ENCODE results near the gene MRPL22.

Gene MRPL22

GRCh38 chr5:154956712-154957111 lies 15.8 kb downstream of the MRPL22 start:
- H3K27ac ChIP-seq (ENCODE audit: insufficient read depth in 1 of 2, low read depth in 1 of 2, low read length in 2 of 2, poor library complexity in 1 of 2, severe bottlenecking in 2 of 2) = no peak overlapping the region
- peaks cover 13 to 37% (median 15%) of the 10 kb centered on the region in 4 experiments for H3K36me3 ChIP-seq (ENCODE audit: control insufficient read depth in 4 of 4, insufficient read depth in 4 of 4, low read length in 3 of 4)
- no peaks in the 10 kb centered on the region for H3K27me3 ChIP-seq (replicated peaks in 2 of 5; ENCODE audit: control insufficient read depth in 4 of 5, insufficient read depth in 5 of 5, low read length in 4 of 5)
- H3K4me1 ChIP-seq (ENCODE audit: control extremely low read depth in 1 of 4, control insufficient read depth in 4 of 4, insufficient read depth in 4 of 4, low read length in 3 of 4) = no peaks in the 10 kb centered on the region
- DNase-seq = no peak
- H3K4me3 ChIP-seq (ENCODE audit: control insufficient read depth in 1 of 7, extremely low read depth in 1 of 7, insufficient read depth in 4 of 7, low read depth in 2 of 7, low read length in 6 of 7) = no peak overlapping the region
- POLR2A ChIA-PET = no interaction called here
- CTCF ChIA-PET = no interaction called here
- no peaks in the 10 kb centered on the region for H3K9me3 ChIP-seq (ENCODE audit: control extremely low read depth in 1 of 5, control insufficient read depth in 4 of 5, insufficient read depth in 2 of 5, low read depth in 1 of 5, low read length in 4 of 5)

- CTCF ChIA-PET = interaction anchor here (1.7 kb wide), 1 partner anchor 17 kb away, joined by 4 read pairs; no protein-coding TSS in a partner anchor
Observed at GRCh38 chr5:154962494-154962893, 21.6 kb downstream of the MRPL22 start.

GRCh38 chr5:154966081-154966841 lies 25.4 kb downstream of the MRPL22 start:
- H3K27me3 ChIP-seq (replicated peaks in 2 of 5; ENCODE audit: control insufficient read depth in 4 of 5, insufficient read depth in 5 of 5, low read length in 4 of 5) = no peaks in the 10 kb centered on the region
- POLR2A ChIA-PET = no interaction called here
- 96% methylated on average over 2 of the region's 7 CpGs for WGBS (ENCODE audit: insufficient coverage)
- H3K9me3 ChIP-seq (ENCODE audit: control extremely low read depth in 1 of 5, control insufficient read depth in 4 of 5, insufficient read depth in 2 of 5, low read depth in 1 of 5, low read length in 4 of 5) = no peaks in the 10 kb centered on the region
- no peak for DNase-seq
- H3K27ac ChIP-seq (ENCODE audit: insufficient read depth in 1 of 2, low read depth in 1 of 2, low read length in 2 of 2, poor library complexity in 1 of 2, severe bottlenecking in 2 of 2) = no peak overlapping the region
- H3K4me3 ChIP-seq (ENCODE audit: control insufficient read depth in 1 of 7, extremely low read depth in 1 of 7, insufficient read depth in 4 of 7, low read depth in 2 of 7, low read length in 6 of 7) = no peak overlapping the region
- CTCF ChIA-PET = interaction anchor here (0.7 to 1.6 kb wide), 6 partner anchors 13 to 181 kb away, joined by 3 to 6 read pairs (median 4); no protein-coding TSS in a partner anchor
- H3K36me3 ChIP-seq (ENCODE audit: control insufficient read depth in 4 of 4, insufficient read depth in 4 of 4, low read length in 3 of 4) = peaks cover 4 to 39% (median 25%) of the 10 kb centered on the region in 4 experiments
- H3K4me1 ChIP-seq (ENCODE audit: control extremely low read depth in 1 of 4, control insufficient read depth in 4 of 4, insufficient read depth in 4 of 4, low read length in 3 of 4) = no peaks in the 10 kb centered on the region

More at GRCh38 chr5:154962494-154962893, 21.6 kb downstream of the MRPL22 start:
- no peak for DNase-seq
- Histone ChIP-seq H3K4me3 (ENCODE audit: control insufficient read depth in 1 of 7, extremely low read depth in 1 of 7, insufficient read depth in 4 of 7, low read depth in 2 of 7, low read length in 6 of 7) (no peak overlapping the region), H3K4me1 (ENCODE audit: control extremely low read depth in 1 of 4, control insufficient read depth in 4 of 4, insufficient read depth in 4 of 4, low read length in 3 of 4) (no peaks in the 10 kb centered on the region), H3K36me3 (ENCODE audit: control insufficient read depth in 4 of 4, insufficient read depth in 4 of 4, low read length in 3 of 4) (peaks cover 14 to 42% (median 28%) of the 10 kb centered on the region in 4 experiments), H3K9me3 (ENCODE audit: control extremely low read depth in 1 of 5, control insufficient read depth in 4 of 5, insufficient read depth in 2 of 5, low read depth in 1 of 5, low read length in 4 of 5) (no peaks in the 10 kb centered on the region), H3K27me3 (replicated peaks in 2 of 5; ENCODE audit: control insufficient read depth in 4 of 5, insufficient read depth in 5 of 5, low read length in 4 of 5) (no peaks in the 10 kb centered on the region), H3K27ac (ENCODE audit: insufficient read depth in 1 of 2, low read depth in 1 of 2, low read length in 2 of 2, poor library complexity in 1 of 2, severe bottlenecking in 2 of 2) (no peak overlapping the region)
- no CpG with 5 or more reads among the region's 1 CpG for WGBS (ENCODE audit: insufficient coverage)
- POLR2A ChIA-PET = no interaction called here

GRCh38 chr5:154966874-154967273 lies 26.0 kb downstream of the MRPL22 start:
- Histone ChIP-seq H3K9me3 (ENCODE audit: control extremely low read depth in 1 of 5, control insufficient read depth in 4 of 5, insufficient read depth in 2 of 5, low read depth in 1 of 5, low read length in 4 of 5) (no peaks in the 10 kb centered on the region), H3K36me3 (ENCODE audit: control insufficient read depth in 4 of 4, insufficient read depth in 4 of 4, low read length in 3 of 4) (peaks cover under 1 to 34% (median 20%) of the 10 kb centered on the region in 4 experiments), H3K27ac (ENCODE audit: insufficient read depth in 1 of 2, low read depth in 1 of 2, low read length in 2 of 2, poor library complexity in 1 of 2, severe bottlenecking in 2 of 2) (no peak overlapping the region), H3K4me3 (ENCODE audit: control insufficient read depth in 1 of 7, extremely low read depth in 1 of 7, insufficient read depth in 4 of 7, low read depth in 2 of 7, low read length in 6 of 7) (no peak overlapping the region), H3K27me3 (replicated peaks in 2 of 5; ENCODE audit: control insufficient read depth in 4 of 5, insufficient read depth in 5 of 5, low read length in 4 of 5) (no peaks in the 10 kb centered on the region), H3K4me1 (ENCODE audit: control extremely low read depth in 1 of 4, control insufficient read depth in 4 of 4, insufficient read depth in 4 of 4, low read length in 3 of 4) (no peaks in the 10 kb centered on the region)
- ChIA-PET CTCF (interaction anchor here (0.8 to 1.6 kb wide), 4 partner anchors 14 to 180 kb away, joined by 3 to 6 read pairs (median 4); no protein-coding TSS in a partner anchor), POLR2A (no interaction called here)
- no peak for DNase-seq
- no CpG with 5 or more reads among the region's 3 CpGs for WGBS (ENCODE audit: insufficient coverage)

- POLR2A ChIA-PET = interaction anchor here (0.6 kb wide), 1 partner anchor 12 kb away, joined by 3 read pairs; no protein-coding TSS in a partner anchor
- Histone ChIP-seq H3K36me3 (ENCODE audit: control insufficient read depth in 4 of 4, insufficient read depth in 4 of 4, low read length in 3 of 4) (peaks cover 0 to 33% (median 18%) of the 10 kb centered on the region in 4 experiments), H3K27me3 (replicated peaks in 2 of 5; ENCODE audit: control insufficient read depth in 4 of 5, insufficient read depth in 5 of 5, low read length in 4 of 5) (no peaks in the 10 kb centered on the region), H3K4me1 (ENCODE audit: control extremely low read depth in 1 of 4, control insufficient read depth in 4 of 4, insufficient read depth in 4 of 4, low read length in 3 of 4) (no peaks in the 10 kb centered on the region), H3K9me3 (ENCODE audit: control extremely low read depth in 1 of 5, control insufficient read depth in 4 of 5, insufficient read depth in 2 of 5, low read depth in 1 of 5, low read length in 4 of 5) (no peaks in the 10 kb centered on the region), H3K27ac (ENCODE audit: insufficient read depth in 1 of 2, low read depth in 1 of 2, low read length in 2 of 2, poor library complexity in 1 of 2, severe bottlenecking in 2 of 2) (no peak overlapping the region), H3K4me3 (ENCODE audit: control insufficient read depth in 1 of 7, extremely low read depth in 1 of 7, insufficient read depth in 4 of 7, low read depth in 2 of 7, low read length in 6 of 7) (no peak overlapping the region)
- CTCF ChIA-PET = interaction anchor here (0.6 to 8.0 kb wide), 6 partner anchors 8 to 180 kb away, joined by 3 to 131 read pairs (median 4); no protein-coding TSS in a partner anchor
- WGBS (ENCODE audit: insufficient coverage) = no CpG with 5 or more reads among the region's 5 CpGs
- DNase-seq = peak; percentile 11 to 34 (median 34)
Observed at GRCh38 chr5:154967421-154968024, 26.6 kb downstream of the MRPL22 start.

- Histone ChIP-seq H3K9me3 (ENCODE audit: control extremely low read depth in 1 of 5, control insufficient read depth in 4 of 5, insufficient read depth in 2 of 5, low read depth in 1 of 5, low read length in 4 of 5) (no peaks in the 10 kb centered on the region), H3K4me1 (ENCODE audit: control extremely low read depth in 1 of 4, control insufficient read depth in 4 of 4, insufficient read depth in 4 of 4, low read length in 3 of 4) (no peaks in the 10 kb centered on the region), H3K27ac (ENCODE audit: insufficient read depth in 1 of 2, low read depth in 1 of 2, low read length in 2 of 2, poor library complexity in 1 of 2, severe bottlenecking in 2 of 2) (no peak overlapping the region), H3K4me3 (ENCODE audit: control insufficient read depth in 1 of 7, extremely low read depth in 1 of 7, insufficient read depth in 4 of 7, low read depth in 2 of 7, low read length in 6 of 7) (no peak overlapping the region), H3K36me3 (ENCODE audit: control insufficient read depth in 4 of 4, insufficient read depth in 4 of 4, low read length in 3 of 4) (peaks cover 0 to 33% (median 15%) of the 10 kb centered on the region in 4 experiments), H3K27me3 (replicated peaks in 2 of 5; ENCODE audit: control insufficient read depth in 4 of 5, insufficient read depth in 5 of 5, low read length in 4 of 5) (no peaks in the 10 kb centered on the region)
- CTCF ChIA-PET = interaction anchor here (0.9 to 8.0 kb wide), 6 partner anchors 9 to 178 kb away, joined by 3 to 131 read pairs (median 4); no protein-coding TSS in a partner anchor
- POLR2A ChIA-PET = no interaction called here
- no peak for DNase-seq
- 97% methylated on average over 5 of the region's 5 CpGs for WGBS (ENCODE audit: insufficient coverage)
Observed at GRCh38 chr5:154968953-154969352, 28.1 kb downstream of the MRPL22 start.

GRCh38 chr5:154970759-154971158 lies 29.9 kb downstream of the MRPL22 start:
- ChIA-PET POLR2A (no interaction called here), CTCF (interaction anchor here (1.6 to 8.0 kb wide), 4 partner anchors 10 to 30 kb away, joined by 5 to 131 read pairs (median 8); no protein-coding TSS in a partner anchor)
- no peak overlapping the region for H3K4me3 ChIP-seq (ENCODE audit: control insufficient read depth in 1 of 7, extremely low read depth in 1 of 7, insufficient read depth in 4 of 7, low read depth in 2 of 7, low read length in 6 of 7)
- no peak overlapping the region for H3K27ac ChIP-seq (ENCODE audit: insufficient read depth in 1 of 2, low read depth in 1 of 2, low read length in 2 of 2, poor library complexity in 1 of 2, severe bottlenecking in 2 of 2)
- H3K9me3 ChIP-seq (ENCODE audit: control extremely low read depth in 1 of 5, control insufficient read depth in 4 of 5, insufficient read depth in 2 of 5, low read depth in 1 of 5, low read length in 4 of 5) = no peaks in the 10 kb centered on the region
- DNase-seq = peak in 2 of 3 donors; percentile 17 to 21
- H3K36me3 ChIP-seq (ENCODE audit: control insufficient read depth in 4 of 4, insufficient read depth in 4 of 4, low read length in 3 of 4) = peaks cover 0 to 32% (median 15%) of the 10 kb centered on the region in 4 experiments
- no peaks in the 10 kb centered on the region for H3K27me3 ChIP-seq (replicated peaks in 2 of 5; ENCODE audit: control insufficient read depth in 4 of 5, insufficient read depth in 5 of 5, low read length in 4 of 5)
- no peaks in the 10 kb centered on the region for H3K4me1 ChIP-seq (ENCODE audit: control extremely low read depth in 1 of 4, control insufficient read depth in 4 of 4, insufficient read depth in 4 of 4, low read length in 3 of 4)

Data from common myeloid progenitor, CD34-positive (primary cell).